ENCODE results near the gene NCOA1.
A peak's percentile ranks its signal among the peaks of the same experiment; 100 is the strongest.
"Not testable (repeated sequence)": the region's sequence is repeated elsewhere in the genome, so short reads cannot be mapped to it uniquely, and the experiment has no call there.

The NCOA1 gene

DNA sequence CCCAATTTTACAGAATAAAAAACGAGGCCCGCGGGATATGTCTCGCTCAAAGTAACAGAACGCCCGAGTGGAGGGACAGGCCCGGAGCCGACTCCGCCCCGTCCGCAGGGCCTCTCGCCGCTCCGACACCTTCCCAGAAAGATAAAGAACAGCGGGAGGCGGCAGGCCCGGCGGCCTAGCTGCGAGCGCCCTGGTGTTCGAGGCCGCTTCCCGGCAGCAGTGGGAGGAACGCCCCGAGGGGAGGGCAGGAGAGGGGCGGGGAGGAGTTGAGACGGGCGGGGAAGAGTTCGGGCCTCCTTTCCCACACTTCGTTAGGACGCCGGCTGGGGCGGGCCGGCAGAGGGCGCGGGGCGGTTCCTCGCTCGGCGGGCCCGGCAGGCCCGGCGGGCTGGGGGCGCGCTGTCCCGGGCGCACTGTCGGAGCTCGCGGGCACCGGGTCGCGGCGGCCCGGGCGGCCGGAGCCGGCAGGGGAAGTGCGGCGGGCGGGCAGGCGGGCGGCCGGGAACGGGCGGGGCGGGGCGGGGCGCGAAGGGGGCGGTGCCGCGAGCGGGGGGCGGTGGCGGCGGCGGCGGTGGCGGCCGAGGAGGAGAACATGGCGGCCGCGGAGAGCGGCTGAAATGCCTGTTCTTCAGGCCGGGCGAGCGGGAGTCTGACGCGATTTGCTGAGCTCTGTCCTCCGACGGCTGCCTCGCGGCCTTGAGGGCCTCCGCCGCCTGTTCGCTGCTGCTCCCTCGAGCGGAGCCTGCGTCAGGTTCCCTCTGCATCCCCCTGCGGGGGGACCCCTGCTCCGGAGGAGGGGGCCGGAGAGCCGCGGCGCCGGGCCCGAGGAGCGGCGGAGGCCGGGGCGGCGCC, at the start of gene NCOA1:
Gene NCOA1, plus strand, starts transcription at position 565 of the 852 bp plus-strand sequence. CDS start 167,424 bp downstream, outside the sequence.
- peak; percentile 82 for DNase-seq

DNA sequence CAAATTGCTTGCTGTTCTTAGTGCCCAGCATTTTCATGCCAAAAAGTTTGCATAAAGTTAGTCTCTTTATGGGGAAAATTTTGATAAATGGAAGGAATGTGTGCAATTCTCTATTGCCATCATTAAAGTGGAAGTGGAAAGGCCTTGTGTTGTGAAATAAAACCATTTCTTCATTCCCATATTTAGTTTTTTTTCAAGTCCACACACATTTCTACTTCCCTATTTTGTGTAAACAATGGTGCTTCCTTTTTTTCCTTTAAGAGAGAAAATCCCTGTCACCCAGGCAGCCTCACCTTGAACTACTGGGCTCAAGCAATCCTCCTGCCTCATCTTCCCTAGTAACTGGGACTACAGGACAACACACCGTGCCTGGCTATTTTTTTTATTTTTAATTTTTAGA, 42.3 kb upstream of the NCOA1 start:
- DNase-seq: no peak

DNA sequence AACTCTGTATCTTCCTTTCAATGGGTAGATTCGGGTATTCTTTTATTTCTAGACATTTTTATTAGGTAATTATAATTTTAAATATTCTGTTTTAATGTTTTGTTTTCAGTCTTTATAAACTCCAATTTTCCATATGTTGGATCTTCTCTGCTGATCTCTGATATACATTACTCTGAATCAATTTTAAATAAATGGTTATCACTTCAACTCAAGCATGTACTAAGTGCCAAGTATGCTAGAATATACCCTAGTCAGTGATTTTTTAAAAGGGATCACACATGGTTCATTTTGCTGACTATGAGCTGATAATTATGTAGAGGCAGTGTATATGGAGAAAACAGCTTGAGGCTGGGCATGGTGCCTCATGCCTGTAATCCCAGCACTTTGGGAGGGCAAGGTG, 41.7 kb upstream of the NCOA1 start:
- no peak for DNase-seq

DNA sequence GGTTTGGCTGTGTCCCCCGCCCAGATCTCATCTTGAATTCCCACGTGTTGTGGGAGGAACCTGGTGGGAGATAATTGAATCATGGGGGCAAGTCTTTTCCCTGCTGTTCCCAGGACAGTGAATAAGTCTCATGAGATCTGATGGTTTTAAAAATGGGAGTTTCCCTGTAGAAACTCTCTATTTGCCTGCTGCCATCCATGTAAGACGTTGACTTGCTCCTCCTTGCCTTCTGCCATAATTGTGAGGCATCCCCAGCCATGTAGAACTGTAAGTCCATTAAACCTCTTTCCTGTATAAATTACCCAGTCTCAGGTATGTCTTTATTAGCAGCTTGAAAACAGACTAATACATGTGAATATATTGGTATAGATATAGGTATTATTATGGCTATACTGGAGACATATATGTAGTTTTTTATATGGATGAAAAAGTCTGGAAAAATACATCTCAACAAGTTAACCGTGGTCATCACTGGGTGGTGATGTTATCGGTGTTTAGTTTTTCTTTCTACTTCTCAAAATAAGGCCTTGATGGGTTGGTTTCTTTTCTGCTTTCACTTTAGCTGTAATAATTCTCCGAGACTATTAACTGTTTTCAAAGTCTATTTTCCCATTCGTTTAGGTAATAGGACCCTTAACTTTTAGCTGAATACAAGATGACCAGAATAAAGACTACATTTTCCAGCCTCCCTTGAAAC, 39.1 kb upstream of the NCOA1 start:
- no peak for DNase-seq

DNA sequence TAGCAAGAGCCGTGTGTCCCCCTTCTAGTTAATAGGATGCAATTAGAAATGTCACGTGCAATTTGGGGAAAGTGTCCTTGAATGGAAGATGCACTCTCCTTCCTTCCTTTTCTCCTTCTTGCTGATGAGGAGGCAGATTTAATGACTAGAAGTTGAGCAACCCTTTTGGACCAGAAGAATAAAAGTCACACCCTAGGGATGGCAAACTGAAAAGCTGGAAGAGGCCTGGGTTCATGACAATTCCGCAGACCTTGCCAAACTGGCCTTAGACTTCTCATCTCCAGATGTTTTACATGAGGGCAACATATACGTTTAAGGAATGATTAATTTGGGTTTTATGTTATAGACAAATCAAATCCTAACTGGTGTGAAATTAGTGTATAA, 38.6 kb upstream of the NCOA1 start:
- DNase-seq: no peak

DNA sequence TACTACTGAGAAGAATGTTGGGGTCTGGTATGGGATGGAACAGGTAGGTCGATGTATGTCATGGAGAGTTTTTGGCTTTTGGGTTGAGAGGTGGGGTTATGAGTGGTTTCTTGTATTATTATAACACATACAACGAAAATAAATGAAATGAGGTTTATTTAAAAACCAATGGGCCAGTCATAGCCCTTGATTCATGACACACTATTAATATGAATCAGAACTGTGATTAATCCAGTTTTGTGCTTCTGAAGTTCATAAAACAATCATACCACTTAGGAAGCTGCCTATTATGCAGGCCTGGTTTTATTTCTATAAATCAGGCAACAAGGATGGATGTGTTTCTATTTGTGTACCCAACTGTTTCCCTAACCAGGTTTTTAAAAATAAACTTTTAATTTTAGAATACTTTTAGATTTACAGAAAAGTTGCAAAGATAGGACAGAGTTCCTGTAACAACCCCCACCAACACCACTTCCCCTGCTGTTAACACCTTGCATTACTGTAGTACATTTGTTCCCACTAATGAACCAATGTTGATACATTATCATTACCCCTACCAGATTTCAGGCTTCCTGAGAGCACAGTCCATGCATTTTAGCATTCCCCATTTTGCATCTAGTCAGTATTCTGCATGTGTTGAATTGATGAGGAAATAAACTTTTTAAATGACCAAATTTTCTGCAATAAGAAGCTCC, 37.5 kb upstream of the NCOA1 start:
- no peak for DNase-seq

DNA sequence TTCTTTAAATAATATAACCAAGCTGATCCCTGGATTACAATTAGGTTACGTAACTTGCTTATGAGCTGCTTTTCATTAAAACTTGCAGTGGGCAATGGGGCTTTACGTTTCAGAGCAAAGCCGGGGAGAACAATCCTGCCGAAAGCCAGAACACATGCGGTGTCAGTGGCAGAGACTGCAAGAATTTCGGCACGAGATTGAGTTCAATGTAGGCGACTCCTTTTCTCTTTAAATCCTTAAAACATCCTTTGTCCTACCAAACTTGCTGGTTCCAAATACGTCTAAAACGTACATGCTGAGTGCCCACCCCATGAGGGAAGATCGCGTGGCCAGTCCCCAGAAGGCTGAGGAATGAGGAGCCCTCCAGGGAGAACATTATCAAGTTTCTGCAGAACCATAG, 36.8 kb upstream of the NCOA1 start:
- DNase-seq: no peak

DNA sequence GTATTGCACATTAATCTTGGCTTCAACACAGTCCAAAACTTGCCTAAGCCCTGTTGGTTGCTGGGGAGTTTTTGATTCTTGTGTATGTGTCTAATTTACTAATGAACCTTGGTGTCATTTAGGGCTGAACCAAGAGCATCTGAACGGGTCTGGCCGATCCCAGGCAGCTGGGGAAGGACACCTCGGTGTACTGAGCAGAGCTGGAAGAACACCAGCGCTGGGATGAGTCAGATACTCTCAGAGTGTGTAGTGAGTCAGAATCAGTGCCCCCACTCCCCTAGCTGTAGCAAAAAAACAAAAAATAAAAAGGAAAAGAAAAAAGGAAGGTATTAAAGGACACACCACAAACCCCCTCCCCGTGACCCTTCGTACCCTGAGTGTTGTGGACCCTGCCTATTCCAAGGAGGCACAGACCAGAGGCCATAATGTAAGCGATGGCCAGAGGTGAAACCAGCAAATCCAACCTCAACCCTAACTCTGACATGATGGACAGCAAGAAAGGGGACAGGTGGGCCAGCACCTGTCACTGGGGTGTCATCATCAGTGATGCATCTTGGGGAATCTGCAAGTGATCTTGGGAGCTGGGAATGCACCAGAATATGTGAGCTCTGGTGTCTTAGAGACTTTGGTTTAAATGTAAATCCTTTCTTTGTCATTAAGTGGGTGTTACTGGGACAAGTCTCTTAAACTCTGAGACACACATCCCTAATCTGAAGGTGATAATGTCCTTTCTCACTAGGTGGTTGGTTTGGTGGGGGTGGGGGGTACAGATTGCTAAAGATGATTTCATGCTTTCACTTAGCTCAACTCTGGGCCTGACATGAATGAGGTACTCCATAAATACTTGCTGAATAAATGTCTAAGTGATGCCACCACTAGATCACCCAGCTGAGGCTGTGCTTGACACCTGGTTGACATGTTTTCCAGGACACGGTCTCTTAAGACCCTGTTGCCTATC, 34.2 kb upstream of the NCOA1 start:
- DNase-seq: no peak

DNA sequence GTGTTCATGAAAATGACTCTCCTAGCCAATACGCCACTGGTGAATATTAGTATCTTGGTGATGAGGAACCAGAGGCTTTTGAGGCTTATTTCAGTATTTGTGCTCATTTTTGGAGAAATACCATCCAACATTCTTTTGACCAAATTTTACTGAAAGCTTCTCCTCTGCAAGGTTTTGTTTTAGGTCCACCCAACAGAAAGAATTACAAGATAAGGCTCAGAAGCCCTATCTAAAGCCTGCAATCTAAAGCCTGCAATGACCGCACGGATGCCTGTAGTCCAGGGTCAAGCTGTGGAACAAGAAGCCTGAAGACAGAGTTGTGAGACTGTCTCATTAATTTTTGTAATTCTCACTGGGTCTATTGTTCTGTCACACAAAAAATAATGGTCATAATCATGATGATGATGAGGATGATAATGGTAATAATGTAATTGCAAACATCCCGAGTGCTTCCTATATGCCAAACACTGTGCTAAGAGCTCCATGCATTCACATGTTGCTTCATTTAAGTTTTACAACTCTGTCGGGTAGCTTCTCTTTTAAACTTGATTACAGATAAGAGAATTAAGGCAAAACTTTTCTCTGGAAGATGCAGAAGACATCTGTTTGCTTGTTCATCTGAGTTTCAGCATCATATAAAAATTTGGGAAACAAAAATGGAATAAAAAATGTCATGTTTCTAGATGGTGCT, 33.2 kb upstream of the NCOA1 start:
- DNase-seq: no peak

DNA sequence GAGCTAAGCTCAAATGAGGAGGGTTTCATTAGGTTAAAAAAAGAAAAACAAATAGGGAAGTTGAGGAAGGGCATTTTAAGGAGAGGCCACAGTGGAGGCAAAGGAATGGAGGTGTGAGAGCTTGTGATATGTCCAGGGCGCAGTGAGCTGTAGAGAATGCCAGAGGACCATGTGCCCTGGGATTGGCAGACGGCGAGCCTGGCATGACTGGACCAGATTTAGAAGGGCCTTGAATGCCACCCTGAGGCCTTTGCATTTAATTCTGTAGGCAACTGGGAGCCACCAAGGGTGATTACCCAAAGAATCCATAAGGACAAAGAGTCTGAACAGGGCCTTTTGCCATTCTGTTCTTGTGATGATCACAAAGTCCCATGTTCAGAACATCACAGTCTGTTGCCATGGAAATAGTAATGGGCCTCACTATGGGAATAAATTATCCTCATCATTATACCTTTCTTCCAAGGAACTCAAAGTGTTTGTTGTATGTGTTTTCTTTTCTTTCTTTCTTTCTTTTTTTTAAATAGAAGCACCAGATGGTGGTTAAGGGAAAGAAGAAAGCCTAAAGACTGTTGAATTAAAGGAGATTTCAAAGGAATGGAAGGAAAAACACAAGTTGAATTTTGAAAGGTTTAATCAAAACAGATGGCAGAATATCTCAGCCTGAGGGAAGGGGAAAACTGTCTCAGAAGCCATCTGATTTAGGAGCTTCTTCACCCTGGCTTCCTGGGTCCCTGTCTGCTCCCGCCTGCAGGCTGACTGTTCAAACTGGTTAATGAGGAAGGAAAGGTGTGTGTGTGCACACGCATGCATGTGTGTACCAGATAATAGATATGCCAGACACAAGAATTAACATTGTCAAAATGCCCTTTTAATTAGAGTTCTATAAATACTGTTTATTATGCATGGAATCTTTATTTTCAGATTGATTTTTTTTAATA, 31.6 kb upstream of the NCOA1 start:
- no peak for DNase-seq

DNA sequence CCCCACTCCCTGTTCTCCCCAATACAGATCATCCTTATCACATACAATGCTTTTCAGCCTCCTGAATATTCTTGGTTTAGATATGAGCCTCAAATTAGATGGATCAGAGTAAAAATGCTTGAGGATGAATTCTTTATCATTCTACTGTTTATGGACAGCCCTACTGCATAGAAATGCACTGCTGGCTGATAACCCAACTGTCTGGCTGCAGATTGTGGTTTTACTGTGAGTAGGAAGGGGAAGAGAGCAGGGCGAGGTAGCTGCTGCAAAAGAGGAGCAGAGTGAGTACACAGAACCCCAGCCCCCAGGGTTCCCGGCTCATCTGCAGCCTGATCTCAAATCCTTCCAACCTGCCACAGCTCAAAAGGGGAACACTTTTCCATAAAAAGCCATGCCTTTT, 29.4 kb upstream of the NCOA1 start:
- no peak for DNase-seq

DNA sequence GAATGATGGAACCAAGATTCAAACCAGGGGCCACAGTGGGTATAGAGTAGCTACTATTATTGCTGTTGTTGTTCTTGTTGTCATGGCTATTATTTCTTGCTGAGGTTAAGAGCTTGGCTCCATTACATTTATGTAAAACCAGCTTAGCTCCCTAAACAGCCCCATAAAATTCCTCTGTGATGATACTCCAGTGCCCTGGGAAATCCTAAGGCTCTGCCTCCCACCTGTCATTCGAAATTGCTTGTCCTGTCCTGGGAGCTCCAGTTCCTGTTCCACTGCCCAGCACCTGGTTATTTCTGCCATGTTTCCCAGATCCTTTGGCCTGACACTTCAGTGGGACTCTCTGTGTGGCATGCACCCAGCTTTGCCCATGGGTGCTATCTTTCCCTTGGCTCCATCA, 27.8 kb upstream of the NCOA1 start:
- no peak for DNase-seq

DNA sequence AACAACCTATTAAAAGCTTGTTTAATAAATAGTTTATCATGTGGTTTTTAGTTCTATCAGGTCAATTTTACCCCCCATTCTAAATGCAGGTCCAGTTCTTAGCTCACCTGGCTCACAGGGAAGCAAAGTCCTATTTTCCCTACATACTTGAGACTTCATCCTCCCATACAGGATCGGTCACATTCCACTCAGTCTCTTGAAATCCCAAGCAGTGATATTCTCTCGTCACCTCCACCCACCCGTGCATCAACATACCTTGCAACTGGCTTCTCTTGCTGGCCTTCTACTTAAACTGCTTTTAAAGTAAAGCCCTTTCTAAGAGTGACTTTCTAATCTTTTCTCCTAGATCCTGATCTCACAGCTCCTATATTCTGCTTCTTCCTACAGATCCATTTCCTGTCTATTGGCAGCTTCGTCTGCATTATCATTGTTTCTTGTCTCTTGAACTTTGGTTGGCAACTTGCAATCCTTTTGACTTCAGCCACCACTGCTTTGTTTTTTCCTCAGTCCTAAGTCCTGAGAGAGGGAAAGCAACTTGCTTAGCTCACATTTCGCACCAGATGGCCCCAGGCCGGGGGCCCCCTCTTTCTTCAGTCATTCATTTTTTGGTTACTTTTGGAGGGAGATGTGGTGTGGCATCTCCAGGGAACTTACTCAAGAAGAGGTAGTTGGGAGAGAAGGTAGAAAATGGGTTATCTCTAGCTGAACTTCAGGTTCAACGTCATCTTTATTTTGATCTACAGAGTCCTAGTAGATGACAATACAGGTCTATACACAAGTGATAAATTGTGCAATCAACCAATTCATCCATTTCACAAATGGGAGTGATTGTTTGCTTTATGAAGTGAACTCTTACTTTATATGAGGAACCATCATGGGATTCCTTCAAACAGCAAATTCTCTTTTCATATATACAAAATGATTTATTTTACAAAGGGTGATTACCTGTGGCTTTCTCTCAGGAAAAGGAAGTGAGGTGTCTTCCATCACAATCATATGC, 23.9 kb upstream of the NCOA1 start:
- no peak for DNase-seq

DNA sequence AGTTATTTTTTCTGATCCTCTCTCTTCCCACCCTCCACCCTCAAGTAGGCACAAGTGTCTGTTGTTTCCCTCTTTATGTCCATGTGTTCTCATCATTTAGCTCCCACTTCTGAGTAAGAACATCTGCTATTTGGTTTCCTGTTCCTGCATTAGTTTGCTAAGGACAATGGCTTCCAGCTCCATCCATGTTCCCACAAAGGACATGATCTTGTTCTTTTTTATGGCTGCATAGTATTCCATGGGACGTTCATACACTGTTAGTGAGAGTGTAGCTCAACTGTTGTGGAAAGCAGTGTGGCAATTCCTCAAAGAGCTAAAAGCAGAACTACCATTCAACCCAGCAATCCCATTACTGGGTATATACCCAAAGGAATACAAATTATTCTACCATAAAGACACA, 22.6 kb upstream of the NCOA1 start:
- DNase-seq: not testable (repeated sequence)

DNA sequence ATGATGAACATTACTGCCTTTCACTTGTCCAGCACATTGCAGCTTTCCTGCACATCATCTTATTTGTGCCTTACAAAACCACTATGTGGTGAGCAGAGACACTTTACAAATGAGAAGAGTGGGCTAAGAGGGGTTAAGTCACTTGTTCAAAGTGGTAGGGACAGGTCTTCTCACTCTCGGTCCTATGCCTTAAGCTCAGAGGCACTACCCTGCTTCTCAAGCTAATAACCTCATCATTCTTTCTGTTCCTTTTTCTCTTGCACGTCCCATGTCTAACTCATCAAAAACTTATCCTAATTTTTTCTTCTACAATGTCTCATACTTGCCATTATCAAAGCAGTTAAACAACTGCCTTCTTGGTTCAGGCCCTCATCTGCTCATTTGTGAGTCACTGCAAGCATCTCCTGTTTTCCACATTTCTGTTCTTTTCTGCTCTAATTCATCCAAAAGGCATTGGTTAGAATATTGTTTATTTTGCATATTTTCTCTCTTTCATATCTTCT, 21.9 kb upstream of the NCOA1 start:
- no peak for DNase-seq

DNA sequence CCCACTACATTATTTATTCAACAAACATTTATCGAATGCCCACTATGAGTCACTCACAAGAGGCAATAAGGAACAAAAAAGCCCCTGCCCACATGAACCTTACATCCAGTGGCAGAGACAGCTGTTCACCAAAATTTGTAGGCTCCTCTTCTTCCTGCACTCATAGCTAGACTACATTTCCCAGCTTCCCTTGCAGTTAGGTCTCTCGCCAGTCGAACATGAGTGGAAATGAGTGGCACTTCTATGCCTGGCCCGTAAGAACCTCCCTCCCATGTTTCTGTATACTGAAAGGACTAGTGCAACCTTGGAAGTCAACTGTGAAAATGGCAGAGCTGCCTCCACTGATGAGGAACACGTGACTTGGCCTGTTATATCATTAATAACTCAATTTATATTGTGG, 19.4 kb upstream of the NCOA1 start:
- no peak for DNase-seq

DNA sequence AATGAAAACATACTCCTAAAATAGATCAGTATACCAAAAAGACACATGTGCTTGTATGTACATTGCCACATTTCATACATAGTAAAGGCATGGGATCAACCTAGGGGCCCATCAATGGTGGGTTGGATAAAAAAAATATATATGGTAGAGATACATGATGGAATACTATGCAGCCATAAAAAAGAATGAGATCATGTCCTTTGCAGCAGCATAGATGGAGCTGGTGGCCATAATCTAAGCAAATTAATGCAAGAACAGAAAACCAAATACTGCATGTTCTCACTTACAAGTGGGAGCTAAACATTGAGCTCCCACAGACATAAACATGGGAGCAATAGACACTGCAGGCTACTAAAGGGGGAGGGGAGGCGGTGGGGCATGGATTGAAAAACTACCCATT, 18.6 kb upstream of the NCOA1 start:
- DNase-seq: no peak

DNA sequence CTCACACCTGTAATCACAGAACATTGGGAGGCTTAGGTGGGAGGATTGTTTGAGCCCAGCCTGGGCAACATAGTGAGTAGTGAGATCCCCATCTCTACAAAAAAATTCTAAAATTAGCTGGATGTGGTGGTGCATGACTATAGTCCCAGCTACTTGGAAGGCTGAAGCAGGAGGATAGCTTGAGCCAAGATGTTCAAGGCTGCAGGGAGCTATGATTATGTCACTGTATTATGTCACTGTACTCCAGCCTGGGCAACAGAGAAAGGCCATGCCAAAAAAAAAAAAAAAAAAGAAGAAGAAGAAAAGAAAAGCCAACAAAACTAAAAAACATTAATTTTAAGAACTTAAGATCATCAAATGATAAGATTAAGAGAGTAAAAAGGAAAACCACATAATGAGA, 17.4 kb upstream of the NCOA1 start:
- DNase-seq: no peak

DNA sequence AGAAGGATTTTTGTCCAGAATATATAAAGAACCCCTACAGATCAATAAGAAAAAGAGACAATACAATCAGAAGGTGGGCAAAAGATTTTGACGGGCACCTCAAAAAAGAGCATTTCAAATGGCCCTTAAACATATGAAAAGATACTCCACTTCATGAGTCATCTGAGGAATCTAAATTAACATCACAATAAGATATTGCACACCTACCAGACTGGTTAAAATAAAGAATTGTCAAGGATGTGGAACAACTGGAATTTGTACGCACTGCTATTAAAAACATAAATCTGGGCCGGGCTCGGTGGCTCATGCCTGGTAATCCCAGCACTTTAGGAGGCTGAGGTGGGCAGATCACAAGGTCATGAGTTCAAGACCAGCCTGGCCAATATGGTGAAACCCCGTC, 17.0 kb upstream of the NCOA1 start:
- no peak for DNase-seq

Measured in NCI-H1105 treated with DMSO at 0.1 percent for 48 hours (cell line).